ENCODE measurements around the gene ROPN1L.
A peak's percentile ranks its signal among the peaks of the same experiment; 100 is the strongest.

Gene ROPN1L

DNA sequence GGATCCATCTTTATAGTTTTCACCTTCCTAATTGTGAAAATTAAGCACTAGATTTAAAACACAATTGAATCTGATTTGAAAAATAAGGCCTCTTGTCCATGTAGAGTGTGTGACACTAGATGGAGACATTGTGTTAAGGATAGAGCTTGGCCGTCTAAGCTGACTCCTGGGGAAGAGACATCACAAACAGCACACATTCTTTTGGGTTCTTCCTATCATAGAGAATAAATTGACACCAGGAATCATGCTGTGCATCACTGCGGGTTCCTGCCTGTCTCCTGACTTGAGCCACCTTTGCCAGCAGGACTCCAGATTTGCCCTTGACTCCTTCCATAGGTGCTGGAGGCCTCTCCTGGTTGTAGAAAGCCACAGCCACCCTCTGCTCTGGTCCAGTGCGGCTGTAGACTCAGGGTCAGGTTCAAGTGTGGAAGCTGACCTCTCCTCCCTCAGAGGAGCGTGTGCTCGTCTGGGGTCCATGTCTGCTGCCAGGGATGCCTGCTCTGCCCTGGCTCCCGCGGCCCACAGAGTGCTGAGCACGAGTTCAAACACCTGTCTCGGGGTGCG, 11.2 kb downstream of the ROPN1L start:
- H3K4me3 ChIP-seq (ENCODE audit: low read length), result no peak overlapping the region
- H3K27me3 ChIP-seq (ENCODE audit: control insufficient read depth, low read length), result no peaks in the 10 kb centered on the region; the same call in 1 of the 2 replicates
- no peaks in the 10 kb centered on the region for H3K4me1 ChIP-seq (ENCODE audit: control insufficient read depth, low read length)
- H3K36me3 ChIP-seq (ENCODE audit: control insufficient read depth, low read length), result no peaks in the 10 kb centered on the region
- no peak overlapping the region for H3K4me2 ChIP-seq (ENCODE audit: low read length)
- no peaks in the 10 kb centered on the region for H3K9me2 ChIP-seq (replicated peaks; ENCODE audit: control insufficient read depth, low read length)
- peak; percentile 77 for TF ChIP-seq CTCF (IDR thresholded peaks at IDR 0.05; ENCODE audit: low read depth, low read length, poor library complexity, severe bottlenecking)
- TF ChIP-seq EZH2phosphoT487 (IDR thresholded peaks at IDR 0.05; ENCODE audit: borderline replicate concordance, low read length), result no peak
- no peaks in the 10 kb centered on the region for H3K79me2 ChIP-seq (ENCODE audit: control insufficient read depth, low read length)
- no peaks in the 10 kb centered on the region for H4K20me1 ChIP-seq (ENCODE audit: control insufficient read depth, insufficient read depth, low read depth, low read length)
- H3K27ac ChIP-seq (ENCODE audit: low read depth, low read length), result no peak overlapping the region
- no peaks in the 10 kb centered on the region for H3F3A ChIP-seq (ENCODE audit: control insufficient read depth, insufficient read depth)
- no peaks in the 10 kb centered on the region for H3K9me3 ChIP-seq (ENCODE audit: control insufficient read depth, insufficient read depth, low read length)

- no peaks in the 10 kb centered on the region for H3K36me3 ChIP-seq (ENCODE audit: control insufficient read depth, low read length)
- no peak overlapping the region for H3K27ac ChIP-seq (ENCODE audit: low read depth, low read length)
- H3K4me1 ChIP-seq (ENCODE audit: control insufficient read depth, low read length), result no peaks in the 10 kb centered on the region
- no peaks in the 10 kb centered on the region for H3K9me3 ChIP-seq (ENCODE audit: control insufficient read depth, insufficient read depth, low read length)
- H3K9me2 ChIP-seq (replicated peaks; ENCODE audit: control insufficient read depth, low read length), result no peaks in the 10 kb centered on the region
- H3K4me3 ChIP-seq (ENCODE audit: low read length), result no peak overlapping the region
- TF ChIP-seq EZH2phosphoT487 (IDR thresholded peaks at IDR 0.05; ENCODE audit: borderline replicate concordance, low read length) (no peak), CTCF (IDR thresholded peaks at IDR 0.05; ENCODE audit: low read depth, low read length, poor library complexity, severe bottlenecking) (no peak)
- H3K79me2 ChIP-seq (ENCODE audit: control insufficient read depth, low read length), result no peaks in the 10 kb centered on the region
- no peak overlapping the region for H3K4me2 ChIP-seq (ENCODE audit: low read length)
- no peaks in the 10 kb centered on the region for H3F3A ChIP-seq (ENCODE audit: control insufficient read depth, insufficient read depth)
- H3K27me3 ChIP-seq (ENCODE audit: control insufficient read depth, low read length), result no peaks in the 10 kb centered on the region; the same call in 1 of the 2 replicates
- no peaks in the 10 kb centered on the region for H4K20me1 ChIP-seq (ENCODE audit: control insufficient read depth, insufficient read depth, low read depth, low read length)
Observed at GRCh38 chr5:10453545-10453944, 11.9 kb downstream of the ROPN1L start.

GRCh38 chr5:10454591-10455276, 13.1 kb downstream of the ROPN1L start:
- no peaks in the 10 kb centered on the region for H3K9me2 ChIP-seq (replicated peaks; ENCODE audit: control insufficient read depth, low read length)

More at GRCh38 chr5:10454591-10455276, 13.1 kb downstream of the ROPN1L start:
- Histone ChIP-seq H3K4me3 (ENCODE audit: low read length) (no peak overlapping the region), H3K4me2 (ENCODE audit: low read length) (no peak overlapping the region), H3K36me3 (ENCODE audit: control insufficient read depth, low read length) (no peaks in the 10 kb centered on the region), H3K79me2 (ENCODE audit: control insufficient read depth, low read length) (no peaks in the 10 kb centered on the region), H3K9me3 (ENCODE audit: control insufficient read depth, insufficient read depth, low read length) (no peaks in the 10 kb centered on the region), H3K27ac (ENCODE audit: low read depth, low read length) (no peak overlapping the region), H3F3A (ENCODE audit: control insufficient read depth, insufficient read depth) (no peaks in the 10 kb centered on the region), H4K20me1 (ENCODE audit: control insufficient read depth, insufficient read depth, low read depth, low read length) (no peaks in the 10 kb centered on the region), H3K27me3 (ENCODE audit: control insufficient read depth, low read length) (no peaks in the 10 kb centered on the region; the same call in 1 of the 2 replicates), H3K4me1 (ENCODE audit: control insufficient read depth, low read length) (no peaks in the 10 kb centered on the region)
- TF ChIP-seq EZH2phosphoT487 (IDR thresholded peaks at IDR 0.05; ENCODE audit: borderline replicate concordance, low read length) (no peak), CTCF (IDR thresholded peaks at IDR 0.05; ENCODE audit: low read depth, low read length, poor library complexity, severe bottlenecking) (no peak)
